ENCODE results near the gene LECT2. TPM values are rescaled to one million over a fixed set of nuclear protein-coding genes. Genes with fewer than 3 reads are reported as not detected.

Gene LECT2
- total RNA-seq, 1 donor from 2014 or later, result not detected

DNA sequence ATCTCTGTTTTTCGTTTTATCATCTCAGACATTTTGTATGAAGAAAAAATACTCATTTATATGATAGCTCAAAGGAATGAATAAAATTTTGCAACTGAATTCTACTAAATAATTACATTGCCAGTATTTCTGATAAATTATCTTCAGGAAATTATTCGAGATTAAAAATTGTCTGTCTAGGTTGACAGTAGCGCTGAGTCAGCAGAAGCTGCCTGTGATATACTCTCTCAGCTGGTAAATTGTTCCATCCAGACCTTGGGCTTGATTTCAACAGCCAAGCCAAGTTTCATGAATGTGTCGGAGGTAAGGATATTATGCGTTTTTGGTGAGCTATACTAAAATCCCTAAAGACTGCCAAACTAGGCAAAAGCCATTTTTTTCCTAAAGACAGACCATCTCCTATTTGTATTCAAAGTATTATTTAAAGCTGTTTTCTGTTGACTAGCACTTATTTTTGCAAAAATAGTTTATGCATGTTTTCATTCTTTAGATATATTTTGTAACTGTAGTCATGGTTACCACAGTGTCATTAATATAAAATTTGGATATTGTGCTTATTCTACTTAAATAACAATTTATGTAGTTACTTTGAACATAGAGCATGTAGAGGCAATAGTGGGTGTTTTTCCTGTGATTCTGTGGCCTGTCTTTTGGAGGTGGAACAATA is 17.4 kb downstream of the LECT2 start:
- Mint-ChIP-seq H3K4me3 (ENCODE audit: unreplicated experiment) (no peak overlapping the region), H3K27ac (ENCODE audit: unreplicated experiment) (no peak overlapping the region), H3K36me3 (ENCODE audit: unreplicated experiment) (no peaks in the 10 kb centered on the region), H3K9me3 (ENCODE audit: unreplicated experiment) (no peaks in the 10 kb centered on the region), H3K4me1 (ENCODE audit: low read depth, unreplicated experiment) (no peaks in the 10 kb centered on the region), H3K27me3 (ENCODE audit: unreplicated experiment) (no peaks in the 10 kb centered on the region)
- DNase-seq, result no peak
- TF ChIP-seq, protein P1, sequence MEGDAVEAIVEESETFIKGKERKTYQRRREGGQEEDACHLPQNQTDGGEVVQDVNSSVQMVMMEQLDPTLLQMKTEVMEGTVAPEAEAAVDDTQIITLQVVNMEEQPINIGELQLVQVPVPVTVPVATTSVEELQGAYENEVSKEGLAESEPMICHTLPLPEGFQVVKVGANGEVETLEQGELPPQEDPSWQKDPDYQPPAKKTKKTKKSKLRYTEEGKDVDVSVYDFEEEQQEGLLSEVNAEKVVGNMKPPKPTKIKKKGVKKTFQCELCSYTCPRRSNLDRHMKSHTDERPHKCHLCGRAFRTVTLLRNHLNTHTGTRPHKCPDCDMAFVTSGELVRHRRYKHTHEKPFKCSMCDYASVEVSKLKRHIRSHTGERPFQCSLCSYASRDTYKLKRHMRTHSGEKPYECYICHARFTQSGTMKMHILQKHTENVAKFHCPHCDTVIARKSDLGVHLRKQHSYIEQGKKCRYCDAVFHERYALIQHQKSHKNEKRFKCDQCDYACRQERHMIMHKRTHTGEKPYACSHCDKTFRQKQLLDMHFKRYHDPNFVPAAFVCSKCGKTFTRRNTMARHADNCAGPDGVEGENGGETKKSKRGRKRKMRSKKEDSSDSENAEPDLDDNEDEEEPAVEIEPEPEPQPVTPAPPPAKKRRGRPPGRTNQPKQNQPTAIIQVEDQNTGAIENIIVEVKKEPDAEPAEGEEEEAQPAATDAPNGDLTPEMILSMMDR (IDR thresholded peaks at IDR 0.05; ENCODE audit: partially characterized antibody, unreplicated experiment), result no peak

DNA sequence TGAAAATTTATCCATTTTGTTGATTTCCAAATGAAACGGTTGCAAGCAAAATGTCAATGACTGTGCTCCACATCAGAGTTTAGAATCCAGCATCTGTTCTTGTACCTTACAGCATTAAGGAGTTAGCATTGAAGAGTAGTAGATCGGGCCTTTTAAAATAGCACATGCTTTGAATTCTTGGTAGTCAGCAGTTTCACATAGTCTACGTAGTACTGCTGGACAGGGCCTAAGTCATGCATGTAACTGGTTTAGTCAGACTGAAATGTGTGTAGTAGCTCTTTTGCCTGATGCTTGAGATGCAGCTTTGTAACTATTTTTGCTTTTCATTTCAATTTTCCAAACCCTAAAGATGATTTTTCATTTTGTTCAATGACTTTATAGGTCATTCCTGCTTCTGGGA is 19.8 kb downstream of the LECT2 start:
- Mint-ChIP-seq H3K4me3 (ENCODE audit: unreplicated experiment) (no peak overlapping the region), H3K27me3 (ENCODE audit: unreplicated experiment) (peaks cover 2% of the 10 kb centered on the region), H3K36me3 (ENCODE audit: unreplicated experiment) (no peaks in the 10 kb centered on the region), H3K9me3 (ENCODE audit: unreplicated experiment) (no peaks in the 10 kb centered on the region), H3K4me1 (ENCODE audit: low read depth, unreplicated experiment) (no peaks in the 10 kb centered on the region), H3K27ac (ENCODE audit: unreplicated experiment) (no peak overlapping the region)
- TF ChIP-seq, protein P1 (IDR thresholded peaks at IDR 0.05; ENCODE audit: partially characterized antibody, unreplicated experiment), result no peak
- no peak for DNase-seq

DNA sequence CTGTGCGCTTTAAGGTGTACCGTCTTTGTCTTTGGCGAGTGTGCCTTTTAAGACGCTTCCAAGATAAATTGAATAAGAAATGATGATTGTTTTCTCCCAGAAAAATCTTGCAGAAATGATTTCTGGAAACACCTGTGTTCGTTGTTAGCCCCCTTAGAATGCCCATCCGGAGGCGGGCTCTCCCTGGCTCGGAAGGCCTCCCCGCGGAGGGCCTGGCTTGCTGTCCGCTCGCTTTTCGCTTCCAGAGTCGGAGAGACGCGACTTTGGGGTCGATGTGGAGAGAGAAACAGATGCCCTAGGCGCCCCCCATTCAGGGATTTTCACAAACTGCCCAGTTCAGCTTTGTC is 23.9 kb downstream of the LECT2 start:
- Mint-ChIP-seq H3K36me3 (ENCODE audit: unreplicated experiment) (no peaks in the 10 kb centered on the region), H3K9me3 (ENCODE audit: unreplicated experiment) (no peaks in the 10 kb centered on the region), H3K27ac (ENCODE audit: unreplicated experiment) (no peak overlapping the region), H3K27me3 (ENCODE audit: unreplicated experiment) (peaks cover 2% of the 10 kb centered on the region), H3K4me1 (ENCODE audit: low read depth, unreplicated experiment) (no peaks in the 10 kb centered on the region), H3K4me3 (ENCODE audit: unreplicated experiment) (peak overlapping the region; percentile 84)
- TF ChIP-seq, protein P1 (IDR thresholded peaks at IDR 0.05; ENCODE audit: partially characterized antibody, unreplicated experiment), result no peak
- no peak for DNase-seq

DNA sequence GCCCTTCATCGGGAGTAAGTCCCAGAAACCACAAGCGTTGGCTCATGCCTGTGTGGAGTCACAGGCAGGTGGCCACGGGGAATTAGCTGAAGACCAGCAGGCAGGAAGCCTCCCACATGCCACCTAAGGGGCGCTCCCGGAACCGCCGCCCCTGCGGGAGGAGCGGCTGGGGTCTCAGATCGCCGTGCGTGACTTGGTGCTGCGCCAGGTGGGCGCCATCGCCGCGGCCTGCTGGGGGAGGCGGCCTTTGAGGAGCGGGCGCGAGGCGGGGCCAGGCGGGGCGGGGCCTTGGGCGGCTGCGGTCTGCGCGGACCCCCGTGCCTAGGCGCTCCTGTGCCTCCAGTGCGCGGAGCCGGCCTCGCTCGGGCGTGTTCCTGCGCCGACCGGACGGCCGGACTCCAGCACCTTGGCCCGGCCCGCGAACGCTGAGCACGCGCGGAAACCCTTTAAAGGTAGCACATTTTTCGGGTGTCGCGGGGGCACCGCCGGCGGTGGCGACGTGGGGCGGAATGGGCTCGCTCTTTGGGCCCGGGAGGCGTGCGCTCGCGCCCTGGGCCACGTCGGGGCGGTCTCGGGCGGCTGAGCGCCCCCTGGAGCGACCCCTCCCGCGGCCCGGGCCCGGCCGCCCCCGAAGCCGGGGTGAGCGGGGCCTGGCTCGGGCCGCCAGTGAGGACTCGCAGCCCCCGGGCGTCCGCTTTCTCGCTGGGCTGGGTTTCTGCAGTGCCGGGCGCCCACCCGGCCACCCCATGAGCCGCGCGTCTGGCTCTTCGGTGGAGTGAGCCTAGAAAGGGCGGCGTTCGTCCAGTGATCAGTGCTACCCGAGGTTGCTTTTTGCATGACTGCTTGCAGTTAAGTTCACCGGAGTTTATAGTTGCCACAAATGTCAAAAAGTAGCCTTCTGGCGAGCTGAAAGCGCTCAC is 24.5 kb downstream of the LECT2 start:
- Mint-ChIP-seq H3K27me3 (ENCODE audit: unreplicated experiment) (peaks cover 2% of the 10 kb centered on the region), H3K4me3 (ENCODE audit: unreplicated experiment) (peak overlapping the region; percentile 84), H3K27ac (ENCODE audit: unreplicated experiment) (no peak overlapping the region), H3K9me3 (ENCODE audit: unreplicated experiment) (no peaks in the 10 kb centered on the region), H3K36me3 (ENCODE audit: unreplicated experiment) (no peaks in the 10 kb centered on the region), H3K4me1 (ENCODE audit: low read depth, unreplicated experiment) (no peaks in the 10 kb centered on the region)
- peak; percentile 54 for DNase-seq
- TF ChIP-seq, protein P1 (IDR thresholded peaks at IDR 0.05; ENCODE audit: partially characterized antibody, unreplicated experiment), result no peak

DNA sequence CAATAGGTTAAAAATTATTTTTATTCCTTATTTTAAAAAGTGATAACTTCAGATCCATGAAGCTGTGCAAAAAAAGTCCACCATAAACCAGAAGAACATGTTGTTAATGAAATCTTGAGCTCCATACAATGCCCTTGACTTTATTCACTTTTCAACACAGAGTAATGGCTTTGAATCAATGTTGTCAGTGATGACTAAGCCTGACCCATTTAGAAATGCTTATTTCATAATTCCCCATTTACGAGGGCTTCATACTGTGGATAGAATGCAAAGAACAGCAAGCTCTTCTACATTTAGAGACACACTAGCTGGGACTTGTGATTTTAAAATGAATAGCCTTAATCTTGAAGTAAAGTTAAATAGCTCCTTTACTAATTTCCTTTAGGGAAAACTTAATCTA is 33.4 kb downstream of the LECT2 start:
- Mint-ChIP-seq H3K9me3 (ENCODE audit: unreplicated experiment) (peaks cover 1% of the 10 kb centered on the region), H3K4me1 (ENCODE audit: low read depth, unreplicated experiment) (no peaks in the 10 kb centered on the region), H3K27me3 (ENCODE audit: unreplicated experiment) (peaks cover 2% of the 10 kb centered on the region), H3K4me3 (ENCODE audit: unreplicated experiment) (no peak overlapping the region), H3K36me3 (ENCODE audit: unreplicated experiment) (no peaks in the 10 kb centered on the region), H3K27ac (ENCODE audit: unreplicated experiment) (no peak overlapping the region)
- DNase-seq, result no peak
- TF ChIP-seq, protein P1 (IDR thresholded peaks at IDR 0.05; ENCODE audit: partially characterized antibody, unreplicated experiment), result no peak
